ENCODE measurements around the gene SGPL1. TPM values are rescaled to one million over a fixed set of nuclear protein-coding genes. Genes with fewer than 3 reads are reported as not detected.

Gene SGPL1
- total and polyA plus RNA-seq, 2 of the 8 experiments (the other 6 are each of a cell fraction or from before 2014, with no cell fraction given), result 20.5 to 51.6 TPM

DNA sequence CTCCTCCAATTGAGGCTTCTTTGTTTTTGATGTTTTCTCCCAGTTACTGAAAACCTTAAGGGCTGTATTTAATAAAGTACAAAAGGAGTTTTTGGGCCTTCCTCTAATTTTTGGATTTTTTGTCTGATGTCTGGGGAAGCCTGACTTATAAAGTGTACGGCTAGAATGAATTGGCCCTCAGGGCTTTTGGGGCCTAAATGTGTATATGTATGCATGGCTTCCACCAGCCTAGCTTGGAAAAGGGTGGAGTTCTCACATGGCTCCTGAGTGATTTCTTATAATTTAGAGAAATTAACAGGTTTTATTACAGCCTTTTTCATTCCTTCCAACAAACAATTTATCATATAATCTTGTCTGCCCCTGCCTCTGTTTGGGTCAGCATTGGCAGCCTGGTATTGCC is 20.1 kb upstream of the SGPL1 start:
- POLR2A ChIA-PET (ENCODE audit: partially characterized antibody), result interaction anchor here (1.4 kb wide), 1 partner anchor 14 kb away, joined by 4 read pairs; no protein-coding TSS in a partner anchor
- Histone ChIP-seq H3K79me2 (ENCODE audit: control insufficient read depth in 1 of 2, insufficient read depth in 2 of 2, low read length in 2 of 2) (no peaks in the 10 kb centered on the region), H3K4me2 (ENCODE audit: insufficient read depth in 1 of 2, low read depth in 2 of 2, low read length in 2 of 2) (no peak overlapping the region), H4K8ac (ENCODE audit: extremely low read depth, insufficient read depth, low read length) (no peak overlapping the region), H2BK20ac (ENCODE audit: low read length) (no peak overlapping the region), H3K23ac (ENCODE audit: insufficient read length) (no peak overlapping the region), H3K27me3 (replicated peaks in 1 of 4; ENCODE audit: control insufficient read depth in 3 of 4, extremely low read depth in 1 of 4, insufficient read depth in 3 of 4, low read length in 3 of 4) (no peaks in the 10 kb centered on the region), H3K27ac (ENCODE audit: low read depth, low read length) (no peak overlapping the region), H4K20me1 (replicated peaks in 1 of 2; ENCODE audit: control insufficient read depth in 1 of 2, insufficient read depth in 2 of 2, low read length in 2 of 2) (no peaks in the 10 kb centered on the region), H2BK120ac (replicated peaks; ENCODE audit: low read depth, low read length) (no peak overlapping the region), H3K56ac (replicated peaks; ENCODE audit: insufficient read length, low read depth, low read length) (no peak overlapping the region), H2BK5ac (ENCODE audit: low read depth, low read length) (no peak overlapping the region), H3K36me3 (ENCODE audit: control insufficient read depth in 2 of 4, insufficient read depth in 4 of 4, low read length in 3 of 4) (no peaks in the 10 kb centered on the region), H3K4me1 (replicated peaks in 1 of 4; ENCODE audit: control insufficient read depth in 3 of 4, insufficient read depth in 4 of 4, low read length in 3 of 4) (no peaks in the 10 kb centered on the region), H2AK5ac (ENCODE audit: low read depth, low read length) (no peak overlapping the region), H3K9ac (replicated peaks in 1 of 4; ENCODE audit: extremely low read depth in 1 of 4, low read depth in 3 of 4, low read length in 3 of 4) (no peak overlapping the region), H3K18ac (ENCODE audit: extremely low read depth, low read length) (no peak overlapping the region), H3K4ac (replicated peaks; ENCODE audit: insufficient read length, low read depth, low read length) (no peak overlapping the region), H3K79me1 (ENCODE audit: low read depth, low read length) (no peaks in the 10 kb centered on the region), H2BK12ac (ENCODE audit: low read depth, low read length) (no peak overlapping the region), H3K23me2 (ENCODE audit: low read depth, low read length) (no peaks in the 10 kb centered on the region), H2AFZ (ENCODE audit: low read length) (no peak overlapping the region), H2BK15ac (ENCODE audit: low read length) (no peak overlapping the region), H3K9me3 (ENCODE audit: insufficient read depth in 2 of 2, low read depth in 1 of 2, low read length in 1 of 2) (no peaks in the 10 kb centered on the region), H4K5ac (ENCODE audit: insufficient read length, low read depth, low read length) (no peak overlapping the region), H3K4me3 (ENCODE audit: extremely low read depth in 1 of 4, insufficient read depth in 2 of 4, low read depth in 3 of 4, low read length in 4 of 4) (no peak overlapping the region), H4K91ac (replicated peaks; ENCODE audit: insufficient read length, low read length) (no peak overlapping the region), H3K14ac (ENCODE audit: insufficient read length) (no peak overlapping the region)
- CTCF ChIA-PET (ENCODE audit: partially characterized antibody), result no interaction called here
- FAIRE-seq (no peak), DNase-seq (ENCODE audit: low read depth in 1 of 2, low spot score in 2 of 2) (no peak)
- WGBS, 2 experiments (ENCODE audit: extremely low coverage in 1 of 2, insufficient coverage in 1 of 2, insufficient read length in 1 of 2, insufficient replicate concordance in 2 of 2, low coverage in 1 of 2, low lambda C conversion rate in 2 of 2, missing lambda C conversion rate in 1 of 2), result 100% methylated on average over 1 of the region's 1 CpG; no CpG with 5 or more reads in 1 of the 2 experiments
- TF ChIP-seq HDAC2 (IDR thresholded peaks at IDR 0.05; ENCODE audit: borderline replicate concordance in 1 of 2, low read depth in 2 of 2, low read length in 2 of 2), result no peak
- no peak for TF ChIP-seq GABPA (IDR thresholded peaks at IDR 0.05; ENCODE audit: borderline replicate concordance, insufficient read depth, low read length)
